ENCODE data around the gene NUDT19. TPM values are rescaled to one million over a fixed set of nuclear protein-coding genes. Genes with fewer than 3 reads are reported as not detected.
"Not testable (repeated sequence)": the region's sequence is repeated elsewhere in the genome, so short reads cannot be mapped to it uniquely, and the experiment has no call there.

The NUDT19 gene
- polyA plus RNA-seq, 5 donors, result 7.8 to 11.6 (median 11.2) TPM

DNA sequence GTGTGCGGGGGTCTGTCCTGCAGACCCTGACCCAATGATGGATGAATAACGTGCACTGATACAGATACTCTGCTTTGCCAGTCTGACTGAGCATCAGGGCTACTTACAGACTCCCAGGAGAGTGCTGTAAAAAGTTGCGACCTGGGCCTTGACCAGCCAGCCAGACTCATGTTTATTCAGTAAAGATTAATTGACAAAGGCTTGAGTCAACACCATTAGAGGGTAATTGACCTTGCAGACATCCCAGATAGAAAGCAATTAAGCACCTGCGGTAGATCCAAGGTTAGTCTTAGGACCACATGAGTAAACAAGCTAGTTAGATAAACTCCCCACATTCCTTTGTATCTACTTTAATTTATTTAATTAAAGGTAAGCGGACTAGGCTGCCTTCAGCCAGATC lies 10.4 kb downstream of the NUDT19 start:
- DNase-seq, result no peak

DNA sequence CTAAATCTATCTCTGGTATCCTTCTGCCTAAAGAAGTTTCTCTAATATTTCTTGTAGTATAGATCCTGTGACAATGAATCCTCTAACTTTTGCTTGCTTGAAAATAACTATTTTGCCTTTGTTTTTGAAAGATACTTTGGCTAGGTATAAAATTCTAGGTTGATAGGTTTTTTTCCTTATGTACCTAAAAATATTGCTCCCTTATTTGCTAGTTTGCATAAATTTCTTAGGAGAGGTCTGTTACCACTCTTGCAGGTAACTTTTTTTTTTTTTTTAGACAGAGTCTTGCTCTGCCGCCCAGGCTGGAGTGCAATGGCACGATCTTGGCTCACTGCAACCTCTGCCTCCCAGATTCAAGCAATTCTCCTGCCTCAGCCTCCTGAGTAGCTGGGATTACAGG lies 12.4 kb downstream of the NUDT19 start:
- not testable (repeated sequence) for DNase-seq

- DNase-seq, result no peak
These were observed 16.8 kb downstream of the NUDT19 start for GRCh38 chr19:32708457-32708856.

GRCh38 chr19:32709032-32709431 lies 17.4 kb downstream of the NUDT19 start:
- DNase-seq, result no peak

DNA sequence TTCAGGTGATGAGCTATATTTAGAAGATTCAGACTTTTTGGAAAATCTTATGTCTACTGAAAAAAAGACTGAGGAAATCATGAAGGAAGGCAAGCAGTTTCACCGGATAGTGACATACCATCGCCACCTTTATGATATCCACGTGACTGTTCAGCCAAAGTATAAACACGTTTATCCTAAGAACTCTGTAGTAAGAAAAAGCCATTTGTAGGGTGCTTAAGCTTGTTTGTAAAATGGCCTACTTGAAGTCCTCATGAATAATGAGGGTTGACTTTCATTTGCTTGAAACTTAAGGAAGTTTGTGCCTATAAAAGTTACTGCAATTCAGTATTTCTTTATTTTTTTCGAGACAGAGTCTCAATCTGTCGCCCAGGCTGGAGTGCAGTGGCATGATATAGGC lies 20.1 kb downstream of the NUDT19 start:
- DNase-seq, result no peak

DNA sequence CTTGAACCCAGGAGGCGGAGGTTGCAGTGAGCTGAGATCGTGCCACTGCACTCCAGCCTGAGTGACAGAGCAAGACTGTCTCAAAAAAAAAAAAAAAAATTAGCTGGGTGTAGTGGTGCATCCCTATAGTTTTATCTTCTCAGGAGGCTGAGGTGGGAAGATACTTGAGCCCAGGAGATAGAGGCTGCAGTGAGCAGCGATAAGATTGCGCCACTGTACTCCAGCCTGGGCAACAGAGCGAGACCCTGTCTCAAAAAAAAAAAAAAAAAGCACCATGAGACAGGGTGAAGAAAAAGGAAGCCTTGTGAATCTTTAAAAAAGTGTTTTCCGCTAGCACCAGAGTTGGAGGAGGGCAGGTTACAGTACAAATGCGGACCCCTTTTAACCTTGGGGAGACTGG lies 24.6 kb downstream of the NUDT19 start:
- not testable (repeated sequence) for DNase-seq

- DNase-seq, result no peak
These were observed 25.9 kb downstream of the NUDT19 start for GRCh38 chr19:32717496-32717895.

- DNase-seq, result no peak
These were observed 26.7 kb downstream of the NUDT19 start for GRCh38 chr19:32718286-32718685.

DNA sequence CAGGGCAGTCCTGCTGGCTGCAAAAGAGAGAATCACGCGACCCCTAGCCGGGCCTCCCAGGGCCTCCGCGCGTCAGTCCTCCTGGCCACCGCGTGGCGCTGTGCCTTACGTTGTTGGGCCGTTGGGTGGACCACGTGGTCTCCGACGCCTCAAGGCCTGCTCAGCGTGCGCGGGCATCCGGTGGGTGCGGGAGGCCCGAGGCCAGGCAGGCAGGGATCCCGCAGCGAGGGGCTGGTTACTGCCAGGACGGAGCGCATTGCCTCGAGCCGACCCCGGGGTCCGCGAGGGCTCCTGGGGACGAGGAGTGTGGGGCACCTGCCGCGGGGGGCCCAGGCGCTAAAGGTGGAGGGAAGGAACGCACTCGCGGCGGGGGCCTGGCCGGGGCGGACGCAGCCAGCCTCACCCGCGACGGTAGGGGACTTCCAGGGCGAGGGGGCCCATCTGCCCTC lies 28.0 kb downstream of the NUDT19 start, which contains the start of gene TDRD12:
Gene TDRD12, plus strand, starts transcription at position 157 of the 449 bp plus-strand sequence. CDS start 306 bp downstream, outside the sequence.
- no peak for DNase-seq

GRCh38 chr19:32720216-32720935 lies 28.8 kb downstream of the NUDT19 start:
- DNase-seq, result no peak

DNA sequence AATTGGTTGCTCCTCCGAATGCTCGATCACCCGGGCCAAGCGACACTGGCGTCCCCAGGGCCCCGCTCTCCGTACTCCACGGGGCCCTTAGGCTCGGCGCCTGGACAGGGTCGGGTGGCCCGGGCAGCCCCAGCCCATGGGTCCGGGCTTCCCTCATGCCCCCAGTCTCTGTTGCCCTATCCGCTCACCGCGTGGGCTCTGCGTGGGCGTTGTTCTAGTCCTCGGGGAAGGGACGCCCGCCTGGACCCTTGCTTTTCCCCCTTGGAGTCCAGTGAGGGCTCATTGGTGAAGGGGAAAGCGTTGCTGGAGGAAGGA lies 29.3 kb downstream of the NUDT19 start:
- DNase-seq, result no peak

GRCh38 chr19:32735936-32736335 lies 44.3 kb downstream of the NUDT19 start:
- no peak for DNase-seq

DNA sequence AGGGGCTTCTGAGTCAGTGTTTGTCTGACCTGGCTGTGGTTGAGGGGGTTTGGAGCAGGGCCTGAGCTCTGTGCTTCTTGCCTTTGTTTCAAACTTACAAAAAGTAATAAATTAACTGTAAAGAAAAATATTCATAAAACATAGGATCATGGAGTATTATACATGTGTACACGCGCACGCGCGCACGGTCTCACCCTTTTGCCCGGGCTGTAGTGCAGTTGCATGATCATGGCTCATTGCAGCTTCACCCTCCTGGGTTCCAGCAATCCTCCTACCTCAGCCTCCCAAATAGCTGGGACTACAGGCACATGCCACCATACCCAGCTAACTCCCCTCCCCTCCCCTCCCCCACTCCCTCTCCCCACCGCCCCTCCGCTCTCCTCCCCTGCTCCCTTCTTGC lies 51.4 kb downstream of the NUDT19 start:
- no peak for DNase-seq

DNA sequence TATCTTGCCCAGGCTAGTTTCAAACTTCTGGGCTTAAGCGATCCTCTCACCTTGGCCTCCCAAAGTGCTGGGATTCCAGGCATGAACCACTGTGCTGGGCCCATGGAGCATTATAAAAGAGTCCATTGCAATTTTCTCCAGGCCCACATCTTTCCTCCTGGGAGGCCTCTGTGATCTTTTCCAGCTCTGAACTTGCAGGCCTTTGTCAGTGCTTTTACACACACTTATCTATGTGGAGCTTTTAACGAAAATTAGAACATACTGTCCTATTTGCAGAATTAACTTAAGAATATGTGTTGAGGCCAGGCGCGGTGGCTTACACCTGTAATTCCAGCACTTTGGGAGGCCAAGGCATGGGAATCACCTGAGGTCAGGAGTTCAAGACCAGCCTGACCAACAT lies 51.8 kb downstream of the NUDT19 start:
- no peak for DNase-seq

DNA sequence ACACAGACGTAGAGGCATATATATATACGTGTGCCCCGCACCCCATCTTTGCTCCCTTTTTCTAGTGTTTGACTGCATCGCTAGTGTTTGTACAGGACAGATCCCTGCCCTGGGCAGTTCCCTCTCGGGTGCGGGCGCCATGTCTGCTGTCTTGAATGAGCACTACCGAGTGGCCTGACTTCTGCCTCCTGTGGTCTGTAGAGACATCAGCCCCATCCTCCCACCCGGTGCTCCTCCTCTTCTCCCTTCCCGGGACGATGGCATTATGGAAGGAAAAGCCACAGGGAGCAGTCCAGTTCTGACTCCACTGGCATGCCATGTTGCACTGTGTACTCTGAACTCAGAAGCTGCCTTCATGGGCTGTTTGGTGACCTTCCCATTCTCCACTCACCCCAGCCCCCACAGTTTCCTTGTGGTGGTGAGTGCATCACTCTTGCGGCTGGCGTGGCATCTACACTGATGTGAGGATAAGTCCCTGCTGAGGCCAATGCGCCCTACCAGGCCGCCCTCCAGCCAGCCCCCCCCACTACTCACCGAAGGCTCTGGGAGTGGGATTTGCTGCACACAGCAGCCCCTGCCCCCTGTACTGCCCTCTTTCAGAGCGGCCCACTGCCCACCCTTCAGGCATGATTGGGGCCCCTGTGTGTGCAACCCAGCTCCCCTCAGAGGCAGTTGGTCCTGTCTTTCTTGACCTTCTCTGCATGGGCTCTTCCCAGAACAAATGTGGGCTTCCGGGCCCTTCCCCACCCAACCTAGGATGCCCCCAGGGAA lies 53.1 kb downstream of the NUDT19 start:
- DNase-seq, result no peak

DNA sequence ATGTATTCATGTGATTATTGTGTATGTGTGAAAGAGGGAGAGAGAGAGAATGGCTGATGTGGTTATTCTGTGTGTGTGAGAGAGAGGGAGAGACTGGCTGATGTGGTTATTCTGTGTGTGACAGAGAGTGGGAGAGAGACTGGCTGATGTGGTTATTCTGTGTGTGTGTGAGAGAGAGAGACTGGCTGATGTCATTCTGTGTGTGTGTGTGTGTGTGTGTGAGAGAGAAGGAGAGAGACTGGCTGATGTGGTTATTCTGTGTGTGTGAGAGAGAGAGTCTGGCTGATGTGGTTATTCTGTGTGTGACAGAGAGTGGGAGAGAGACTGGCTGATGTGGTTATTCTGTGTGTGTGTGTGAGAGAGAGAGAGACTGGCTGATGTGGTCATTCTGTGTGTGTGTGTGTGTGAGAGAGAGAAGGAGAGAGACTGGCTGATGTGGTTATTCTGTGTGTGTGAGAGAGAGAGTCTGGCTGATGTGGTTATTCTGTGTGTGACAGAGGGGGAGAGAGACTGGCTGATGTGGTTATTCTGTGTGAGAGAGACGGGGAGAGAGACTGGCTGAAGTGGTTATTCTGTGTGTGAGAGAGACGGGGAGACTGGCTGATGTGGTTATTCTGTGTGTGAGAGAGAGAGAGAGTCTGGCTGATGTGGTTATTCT lies 54.1 kb downstream of the NUDT19 start:
- not testable (repeated sequence) for DNase-seq

GRCh38 chr19:32746631-32747196 lies 55.1 kb downstream of the NUDT19 start:
- DNase-seq, result not testable (repeated sequence)

GRCh38 chr19:32748497-32748896 lies 56.9 kb downstream of the NUDT19 start:
- no peak for DNase-seq

- DNase-seq, result no peak
These were observed 57.3 kb downstream of the NUDT19 start for GRCh38 chr19:32748948-32749347.

- DNase-seq, result no peak
These were observed 57.7 kb downstream of the NUDT19 start for GRCh38 chr19:32749361-32749760.

DNA sequence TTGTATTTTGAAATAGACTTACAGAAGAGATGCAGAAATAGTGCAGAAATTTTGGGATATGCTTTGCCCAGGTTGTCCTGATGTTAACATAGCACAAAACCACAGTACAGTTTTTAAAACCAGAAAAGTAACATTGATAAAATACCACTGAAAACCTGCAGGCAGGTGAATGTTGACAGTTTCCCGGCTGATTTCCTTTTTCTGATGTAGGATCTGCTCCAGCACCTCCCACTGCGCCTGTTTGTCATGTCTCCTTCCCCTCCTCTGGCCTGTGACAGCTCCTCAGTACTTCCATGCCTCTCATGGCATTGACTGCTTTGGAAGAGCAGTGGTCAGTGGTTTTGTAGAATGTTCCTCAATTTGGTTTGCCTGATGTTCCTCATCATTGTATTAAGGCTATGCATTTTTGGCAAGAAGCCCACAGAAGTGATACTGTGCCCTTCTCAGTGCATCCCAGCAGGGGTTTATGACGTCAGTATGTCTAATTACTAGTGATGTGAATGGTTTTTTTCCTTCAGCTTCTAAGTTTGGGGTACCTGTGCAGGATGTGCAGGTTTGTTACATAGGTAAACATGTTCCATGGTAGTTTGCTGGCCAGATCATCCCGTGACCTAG lies 58.9 kb downstream of the NUDT19 start:
- no peak for DNase-seq

DNA sequence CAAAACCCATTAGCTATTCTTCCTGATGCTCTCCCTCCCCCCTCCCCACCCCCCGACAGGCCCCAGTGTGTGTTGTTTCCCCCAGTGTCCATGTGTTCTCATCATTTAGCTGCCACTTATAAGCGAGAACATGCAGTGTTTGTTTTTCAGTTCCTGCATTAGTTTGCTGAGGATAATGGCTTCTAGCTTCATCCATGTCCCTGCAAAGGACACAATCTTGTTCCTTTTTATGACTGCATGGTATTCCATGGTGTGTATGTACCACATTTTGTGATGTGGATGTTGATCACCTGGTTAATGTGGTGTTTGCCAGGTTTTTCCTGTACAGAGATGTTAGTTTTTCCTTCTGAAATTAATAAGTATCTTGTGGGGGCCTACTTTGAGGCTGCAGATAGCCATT lies 59.4 kb downstream of the NUDT19 start:
- no peak for DNase-seq
